Limb (tissue), 2 donors: Measurements from ENCODE around the gene IRX2.
A peak's percentile ranks its signal among the peaks of the same experiment; 100 is the strongest.

Experiments
- DNase-seq, 2 donors: peaks; one replicate each; pipeline ENCODE4 v3.0.0-alpha.2; 2016; ENCODE audit errors: extremely low spot score in 2 of 2

The IRX2 gene

DNA sequence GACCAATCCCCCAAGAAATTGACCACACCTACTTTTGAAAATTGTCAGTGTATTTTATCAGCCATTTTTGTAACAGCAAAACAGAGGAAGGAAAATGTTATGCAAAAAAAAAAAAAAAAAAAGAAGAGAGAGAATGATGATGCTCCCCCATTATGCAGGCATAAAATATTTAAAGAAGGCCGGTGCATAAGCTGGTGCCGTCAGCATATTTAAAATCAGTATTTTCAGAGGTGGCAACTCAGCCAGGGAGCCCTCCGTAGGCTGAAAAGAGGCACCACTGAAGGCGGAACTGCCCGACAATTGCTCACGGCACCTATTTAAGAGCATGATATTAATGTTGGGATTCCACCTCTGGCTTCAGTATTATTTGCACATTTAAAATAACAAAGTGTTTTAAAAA, 33.4 kb downstream of the IRX2 start:
- no peak for DNase-seq

DNA sequence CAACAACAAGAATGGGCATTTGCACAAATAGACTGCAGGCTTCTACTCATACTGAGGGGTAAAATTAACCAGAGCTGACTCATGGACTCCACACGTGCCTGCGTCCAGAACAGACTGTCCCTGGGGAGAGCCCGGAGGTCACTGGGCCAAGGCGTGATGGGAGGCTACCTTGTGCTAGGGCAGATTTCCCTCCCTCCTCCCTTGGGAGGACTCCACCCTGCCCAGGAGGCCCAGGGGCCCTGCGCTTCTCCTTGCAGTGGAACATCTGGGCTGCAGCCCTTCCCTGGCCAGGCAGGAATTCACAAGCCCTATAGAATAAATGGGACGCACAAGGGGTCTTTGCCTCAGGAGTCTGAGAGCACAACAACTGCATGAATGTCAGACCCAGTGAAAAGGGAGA, 35.6 kb downstream of the IRX2 start:
- peak in 1 of 2 donors; percentile 19 for DNase-seq

DNA sequence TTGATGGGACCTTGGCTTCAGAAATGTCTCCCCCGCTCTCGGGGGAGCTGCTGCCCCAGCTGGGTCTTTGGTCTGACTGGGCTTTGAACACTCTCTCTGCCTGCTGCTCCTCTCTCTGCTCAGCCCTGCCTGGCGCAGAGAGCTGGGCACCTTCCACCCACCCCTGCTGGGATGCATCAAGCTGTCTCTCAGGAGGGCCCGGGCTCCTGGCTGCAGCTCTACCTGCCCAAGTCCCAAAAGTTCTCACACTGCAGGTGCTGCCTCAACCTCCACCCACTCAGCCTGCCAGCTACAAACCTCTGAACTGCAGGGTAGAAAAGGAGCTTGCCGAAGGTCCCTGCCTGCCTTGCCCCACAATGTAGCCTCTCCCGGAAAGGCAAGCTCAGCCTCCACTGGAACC, 36.7 kb downstream of the IRX2 start:
- DNase-seq = no peak

DNA sequence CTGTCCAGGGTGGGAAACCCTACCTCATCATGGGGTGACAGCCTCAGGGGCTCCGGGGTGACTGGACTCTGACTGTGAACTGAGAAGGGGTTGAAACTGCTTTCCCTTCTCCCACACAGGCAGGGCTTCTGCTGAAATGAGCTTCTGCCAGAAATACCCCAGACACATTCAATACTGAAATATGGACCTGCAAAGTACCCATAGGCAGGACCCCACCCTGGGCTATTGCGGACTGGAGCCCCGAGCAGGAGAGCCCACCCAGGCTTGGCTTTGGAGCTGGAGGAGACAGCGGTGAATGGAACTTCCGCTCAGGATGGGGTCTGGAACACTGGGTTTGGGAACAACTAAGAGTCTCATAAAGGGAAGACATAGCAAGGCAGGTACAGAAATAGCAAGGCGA, 37.5 kb downstream of the IRX2 start:
- DNase-seq = no peak

DNA sequence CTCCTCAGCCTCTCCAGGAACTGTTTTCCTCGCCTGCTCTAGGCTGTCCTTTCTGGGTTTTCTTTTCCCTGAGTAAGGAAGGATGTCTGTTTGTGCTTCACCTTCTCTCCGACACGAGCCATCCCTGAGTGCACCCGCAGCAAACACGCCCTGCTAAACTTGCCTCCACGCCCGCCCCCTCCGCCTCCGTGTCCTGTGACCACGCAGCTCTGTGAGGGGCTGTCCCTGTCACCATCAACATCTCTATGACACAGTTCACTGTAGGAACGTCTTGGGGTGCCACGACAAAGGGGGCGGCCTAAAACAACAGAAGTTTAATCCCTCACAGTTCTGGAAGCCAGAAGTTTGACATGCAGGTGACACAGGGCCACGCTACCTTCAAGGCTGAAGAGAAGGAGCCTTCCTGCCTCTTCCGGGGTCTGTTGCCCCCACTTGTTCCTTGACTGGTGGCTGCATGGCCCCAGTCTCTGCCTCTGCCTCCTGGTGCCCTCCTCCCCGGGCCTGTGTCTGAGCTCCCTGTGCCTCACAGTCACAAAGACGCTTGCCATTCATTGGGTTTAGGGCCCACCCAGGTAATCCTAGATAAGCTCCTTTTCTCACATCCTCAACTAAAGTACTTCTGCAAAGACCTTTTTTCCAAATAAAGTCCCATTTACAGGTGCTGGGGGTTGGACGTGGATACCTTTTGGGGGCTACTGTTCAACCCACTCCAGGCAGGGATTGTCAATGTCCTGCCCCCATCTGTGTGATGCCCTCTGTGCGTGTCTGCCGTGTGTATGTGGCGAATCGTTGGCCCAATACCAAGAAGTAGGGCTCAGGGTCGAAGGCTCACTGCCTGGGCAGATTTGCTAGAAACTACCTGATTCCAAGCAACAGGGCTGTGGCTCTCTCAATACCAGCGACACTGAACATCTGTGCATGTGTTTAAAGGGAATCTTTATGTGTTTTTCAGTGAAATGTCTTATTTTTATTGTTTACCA, 39.7 kb downstream of the IRX2 start:
- DNase-seq = no peak

DNA sequence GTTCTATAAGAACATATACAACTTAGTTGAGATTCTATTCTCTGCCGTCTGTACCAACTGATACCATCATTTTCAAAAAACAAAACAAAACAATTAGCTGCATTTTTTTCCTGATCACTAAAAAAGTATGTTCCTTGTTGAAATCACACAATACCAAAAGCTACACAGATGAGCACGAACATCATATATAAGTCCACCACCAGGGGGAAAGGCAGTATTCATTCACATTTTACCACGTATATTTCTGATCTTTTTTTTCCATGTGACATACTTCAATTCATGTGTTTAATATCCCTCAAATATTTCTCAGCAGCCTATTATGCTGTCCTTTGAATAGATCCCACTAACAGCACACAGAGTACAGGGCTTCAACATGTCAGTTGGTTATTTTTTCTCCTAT, 40.6 kb downstream of the IRX2 start:
- DNase-seq = peak in 1 of 2 donors; percentile 32

DNA sequence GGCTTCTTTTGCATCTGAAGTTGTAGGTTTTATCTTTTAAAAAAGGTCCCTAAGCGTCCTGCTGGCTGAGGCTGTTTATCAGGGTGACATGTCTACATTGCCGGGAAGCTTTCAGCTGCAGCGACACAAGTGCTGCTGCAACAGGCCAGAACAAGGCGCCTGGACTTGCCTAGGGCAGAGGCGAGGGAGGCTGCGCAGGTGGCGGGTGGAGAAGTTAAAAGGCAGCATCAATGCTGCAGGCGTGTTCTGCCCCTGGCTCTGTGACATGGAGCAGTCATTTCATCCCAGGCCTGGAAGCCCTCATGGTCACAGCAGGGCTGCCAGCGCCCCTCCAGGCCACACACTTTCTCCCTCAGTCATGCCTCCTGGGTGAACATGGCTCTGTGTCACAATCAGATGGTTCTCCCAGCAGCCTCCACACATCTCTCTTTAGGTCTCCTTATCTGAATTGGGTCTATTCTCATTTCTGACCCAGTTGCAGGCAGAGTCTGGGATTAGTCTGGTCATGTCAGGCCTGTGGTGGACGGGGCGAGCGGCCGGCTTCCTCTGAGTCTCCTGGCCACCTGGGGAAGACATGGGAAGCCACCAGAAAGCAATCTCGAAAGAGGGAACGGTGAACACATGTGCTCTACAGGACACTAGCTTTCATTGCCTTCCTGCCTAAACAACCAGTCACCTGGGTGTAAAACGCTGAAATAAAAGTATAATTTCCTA, 41.3 kb downstream of the IRX2 start:
- no peak for DNase-seq

DNA sequence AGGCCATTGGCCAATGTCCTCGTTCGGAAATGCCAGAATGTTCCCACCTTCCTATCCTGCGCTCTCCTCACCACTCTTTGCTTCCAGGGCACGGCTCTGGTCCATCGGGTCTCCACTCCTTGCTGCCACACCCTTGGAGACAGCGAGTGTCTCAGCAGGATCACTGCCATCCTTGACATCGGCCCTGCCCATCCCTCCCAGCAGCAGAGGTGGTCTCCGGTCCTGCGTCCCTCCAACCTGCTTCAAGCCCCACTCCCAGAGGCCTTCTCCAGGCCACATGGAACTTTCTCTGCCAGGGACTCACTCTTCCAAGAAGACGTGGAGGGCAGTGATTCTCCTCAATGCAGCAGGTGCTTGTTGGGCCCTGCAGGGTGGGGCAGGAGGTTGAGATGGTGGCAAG, 42.7 kb downstream of the IRX2 start:
- DNase-seq = no peak

DNA sequence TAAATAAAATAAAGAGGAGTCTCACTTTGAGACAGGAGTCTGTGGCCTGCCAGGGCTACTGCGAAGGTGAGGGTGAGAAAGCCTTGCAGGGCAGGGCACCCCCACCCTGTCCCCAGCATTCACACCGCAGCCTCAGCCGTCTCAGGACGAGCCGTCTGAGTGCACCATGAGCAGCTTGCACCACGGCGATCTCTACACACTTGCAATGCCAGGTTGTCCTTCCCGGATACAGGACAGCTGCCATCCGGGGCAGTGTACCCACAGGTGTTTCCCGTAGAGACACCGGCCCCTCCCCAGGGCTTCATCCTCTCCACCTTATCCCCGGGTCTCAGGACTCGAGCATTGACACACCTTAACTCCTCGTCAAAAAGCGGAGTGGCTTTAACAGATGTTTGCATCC, 43.3 kb downstream of the IRX2 start:
- DNase-seq = no peak

DNA sequence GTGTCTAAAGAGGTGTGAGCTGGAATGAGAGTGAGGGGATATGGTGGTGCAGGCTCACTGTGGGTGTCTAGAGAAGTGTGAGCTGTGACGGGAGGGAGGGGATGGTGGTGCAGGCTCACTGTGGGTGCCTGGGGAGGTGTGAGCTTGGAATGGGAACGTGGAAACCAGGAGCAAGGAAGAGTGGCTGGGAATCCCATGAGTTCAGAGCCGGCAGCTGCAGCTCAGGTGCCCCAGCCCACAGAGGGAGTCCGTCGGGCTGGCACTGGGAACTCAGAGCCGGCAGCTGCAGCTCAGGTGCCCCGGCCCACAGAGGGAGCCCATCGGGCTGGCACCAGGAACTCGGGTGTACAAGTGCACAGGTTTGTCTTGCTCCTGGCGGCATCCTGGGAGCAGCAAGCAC, 45.6 kb downstream of the IRX2 start:
- no peak for DNase-seq

DNA sequence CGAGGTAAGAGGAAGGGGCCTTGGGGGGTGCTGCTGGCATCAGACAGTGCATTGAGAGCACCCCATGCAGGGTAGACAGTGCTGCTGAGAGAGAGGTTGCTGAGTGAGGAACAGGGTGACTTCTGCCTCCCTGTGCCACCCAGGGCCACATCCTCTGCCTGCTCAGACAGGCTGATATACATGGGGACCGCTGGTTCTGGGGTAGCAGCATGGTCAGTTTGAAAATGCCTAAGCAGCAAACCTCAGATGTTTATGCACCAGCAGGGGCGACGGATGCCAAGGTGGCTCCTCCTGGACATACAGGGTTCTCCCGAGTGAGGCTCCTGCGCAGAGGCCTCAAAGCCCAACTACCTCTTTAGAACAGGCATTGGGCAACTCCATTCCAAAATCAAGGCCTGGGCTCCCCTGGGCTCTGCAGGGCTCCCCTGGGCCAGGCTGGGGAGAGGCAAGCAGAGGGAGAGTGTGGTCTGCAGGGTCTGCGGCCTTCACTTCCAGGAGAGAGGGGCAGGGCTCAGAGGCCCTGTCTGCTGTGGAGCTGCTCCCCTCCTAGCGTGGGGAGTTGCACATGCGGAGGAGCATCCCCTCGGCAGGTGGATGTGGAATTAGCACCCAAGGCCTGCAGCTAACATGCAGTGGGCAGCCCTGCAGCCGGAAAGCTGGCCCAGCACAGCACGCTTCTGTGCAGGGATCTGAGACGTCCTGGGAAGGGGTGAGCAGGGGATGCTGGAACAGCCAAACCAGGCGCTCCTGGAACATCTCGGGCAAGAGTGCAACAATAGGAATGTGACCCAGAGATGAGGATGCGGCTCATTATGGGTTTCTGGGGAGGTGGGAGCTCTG, 46.5 kb downstream of the IRX2 start:
- DNase-seq = no peak

DNA sequence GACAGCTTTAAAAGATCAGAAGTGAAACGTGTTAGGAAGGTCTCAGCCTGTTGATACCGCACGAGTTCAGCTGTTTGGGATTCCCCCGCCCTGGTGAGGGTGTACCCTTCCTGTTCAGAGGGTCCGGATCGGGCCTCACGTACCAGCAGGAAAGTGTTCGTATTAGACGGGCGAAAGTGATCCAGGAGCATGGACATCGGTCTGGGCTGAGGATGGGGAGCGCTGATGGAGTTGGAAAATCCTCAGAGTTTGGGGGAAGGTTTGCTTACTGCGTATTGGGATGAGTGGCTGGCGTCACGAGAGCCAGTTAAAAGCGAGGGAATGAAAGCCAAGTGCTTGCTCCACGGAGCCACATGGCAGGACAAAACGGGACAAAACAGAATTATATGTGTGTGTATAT, 47.4 kb downstream of the IRX2 start:
- DNase-seq = no peak

DNA sequence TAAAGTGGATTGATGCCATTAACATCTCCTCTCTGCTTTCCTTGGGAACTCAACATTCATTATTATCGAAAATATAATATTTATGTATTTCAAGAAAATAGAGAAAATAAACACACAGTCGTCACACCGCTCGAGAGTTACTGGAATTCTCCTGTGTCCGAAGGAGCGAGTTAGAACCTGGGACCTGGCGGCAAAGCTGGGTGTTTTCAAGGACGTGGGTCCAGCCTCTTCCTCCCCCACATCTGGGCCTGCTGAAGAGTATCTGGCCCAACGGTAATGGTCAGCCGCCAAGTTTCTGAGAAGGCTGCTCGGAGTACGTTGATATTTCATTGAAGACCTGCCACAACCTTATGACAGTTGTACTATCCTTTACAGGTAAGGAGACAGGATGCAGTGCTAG, 47.9 kb downstream of the IRX2 start:
- no peak for DNase-seq

DNA sequence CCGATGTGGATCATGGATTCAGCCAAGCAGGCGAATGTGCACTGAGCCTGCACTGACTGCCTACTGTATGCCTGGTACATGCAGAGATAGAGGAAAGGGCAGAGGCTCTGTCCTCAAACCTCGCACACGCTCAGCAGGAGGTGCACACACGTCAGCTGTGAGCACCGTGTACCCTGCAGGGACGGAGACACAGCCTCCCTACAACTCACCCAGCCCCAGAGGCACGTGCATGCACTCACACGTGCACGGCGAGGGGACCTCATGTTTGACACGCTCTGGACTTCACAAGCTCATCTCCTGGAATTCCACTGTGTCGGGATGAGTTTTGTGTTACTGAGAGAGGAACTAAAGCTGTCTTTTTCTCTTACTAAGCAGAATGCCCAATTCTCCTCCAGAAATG, 48.4 kb downstream of the IRX2 start:
- DNase-seq = no peak

DNA sequence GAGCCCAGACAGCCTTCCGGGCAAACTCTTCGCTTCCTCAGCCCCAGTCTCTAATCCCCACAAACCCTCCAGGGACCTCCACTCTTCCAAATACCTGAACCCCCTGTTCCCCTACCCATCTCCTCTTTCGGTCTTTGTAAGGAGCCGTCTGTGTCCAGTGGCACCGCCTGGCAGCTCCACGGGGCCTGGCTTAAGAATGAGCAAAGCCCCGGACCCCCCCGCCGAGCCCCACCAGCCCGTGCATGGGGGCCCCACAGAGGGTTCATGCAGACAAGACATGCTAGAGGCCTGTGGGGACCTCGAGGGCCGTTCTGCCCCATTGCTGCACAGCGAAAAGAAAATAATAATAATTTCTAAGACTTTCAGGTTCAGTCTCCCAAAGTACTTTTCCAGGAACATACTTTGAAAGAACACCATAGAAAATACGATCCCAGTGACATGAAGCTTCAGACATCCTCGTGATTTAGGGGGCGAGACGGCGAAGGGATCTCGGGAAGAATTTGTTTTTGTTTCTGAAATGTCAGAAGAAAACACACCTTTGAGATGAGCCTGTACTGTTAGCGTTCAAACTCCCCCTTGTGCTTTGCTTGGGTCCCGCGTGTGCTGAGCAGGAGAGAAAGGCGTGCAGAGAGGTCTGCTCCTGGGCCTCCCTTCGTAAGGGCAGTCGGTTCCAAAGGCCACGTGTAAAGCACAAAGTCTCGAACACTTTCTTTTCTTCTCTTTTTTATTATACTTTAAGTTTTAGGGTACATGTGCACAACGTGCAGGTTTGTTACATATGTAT, 49.2 kb downstream of the IRX2 start:
- no peak for DNase-seq

DNA sequence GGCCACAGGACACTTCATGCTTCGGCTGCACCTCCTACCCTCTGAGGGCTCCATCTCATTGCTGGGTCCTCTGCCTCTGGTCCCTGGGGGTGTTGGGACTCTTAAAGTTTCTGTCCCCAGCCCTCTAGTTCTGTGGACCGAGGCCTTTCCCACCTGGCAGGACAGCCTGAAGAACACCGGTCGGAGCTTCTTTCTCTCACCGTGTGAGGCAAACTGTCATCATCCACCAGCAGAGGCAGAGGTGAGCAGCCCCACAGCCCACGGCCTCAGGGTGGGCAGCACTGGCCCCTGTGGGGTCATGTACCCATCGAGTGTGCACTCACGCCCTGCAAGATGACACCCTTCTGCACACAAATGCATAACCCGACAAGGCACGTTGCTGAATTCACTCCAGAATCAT, 49.9 kb downstream of the IRX2 start:
- no peak for DNase-seq

DNA sequence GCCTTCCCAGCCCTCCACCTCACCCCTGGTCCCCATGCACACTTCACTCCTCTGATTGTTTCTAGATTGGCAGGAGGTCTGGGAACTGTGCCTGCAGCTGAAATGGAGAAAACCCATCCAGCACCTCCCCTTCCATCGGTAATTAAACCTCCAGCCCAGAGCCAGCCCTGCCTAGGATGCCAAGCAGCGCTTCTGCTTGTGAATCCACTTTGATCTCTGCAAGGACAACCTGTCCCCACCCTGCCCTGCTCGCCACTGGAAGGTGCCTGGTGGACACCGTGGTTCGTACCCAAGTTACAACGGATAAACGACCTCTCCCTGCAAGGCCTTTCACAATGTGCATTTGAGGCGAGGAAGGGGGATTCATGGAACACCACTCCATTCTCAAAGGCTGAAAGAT, 50.6 kb downstream of the IRX2 start:
- no peak for DNase-seq

DNA sequence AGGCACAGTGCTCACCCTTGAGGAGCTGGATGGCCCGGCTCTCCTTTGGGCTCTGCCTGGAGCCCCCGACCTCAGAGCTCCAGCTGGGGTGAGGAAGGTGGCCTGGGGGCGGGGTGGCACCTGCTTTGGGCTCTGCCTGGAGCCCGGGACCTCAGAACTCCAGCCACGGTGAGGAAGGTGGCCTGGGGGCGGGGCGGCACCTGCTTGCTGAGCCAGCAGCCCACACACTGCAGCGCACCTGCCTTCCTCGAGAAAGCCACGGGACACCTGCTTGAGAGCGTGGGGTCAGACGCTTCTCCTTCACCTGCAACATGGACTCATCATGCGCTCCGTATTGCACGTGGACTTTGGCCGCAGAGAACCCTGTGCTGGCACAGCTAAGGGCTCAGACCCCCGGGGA, 51.8 kb downstream of the IRX2 start:
- DNase-seq = no peak

DNA sequence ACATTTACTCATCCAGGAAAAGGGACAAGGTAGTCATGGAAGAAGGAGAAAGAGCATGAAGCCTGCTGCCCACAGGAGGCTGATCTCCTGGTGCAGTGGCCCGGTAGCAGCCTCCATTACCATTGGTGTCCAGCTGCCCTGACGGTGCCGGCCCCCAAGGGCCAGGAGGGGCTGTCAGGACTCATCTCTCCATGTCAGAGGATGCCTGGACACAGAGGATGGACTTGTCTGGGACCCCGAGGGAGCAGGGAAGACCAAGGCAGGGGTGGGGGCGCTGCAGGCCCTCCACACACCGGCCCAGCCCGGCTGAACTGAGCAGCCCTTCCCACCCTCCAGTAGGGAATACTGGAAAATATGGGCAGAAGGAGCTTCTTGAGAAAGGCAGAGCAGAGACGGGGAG, 52.2 kb downstream of the IRX2 start:
- DNase-seq = no peak

DNA sequence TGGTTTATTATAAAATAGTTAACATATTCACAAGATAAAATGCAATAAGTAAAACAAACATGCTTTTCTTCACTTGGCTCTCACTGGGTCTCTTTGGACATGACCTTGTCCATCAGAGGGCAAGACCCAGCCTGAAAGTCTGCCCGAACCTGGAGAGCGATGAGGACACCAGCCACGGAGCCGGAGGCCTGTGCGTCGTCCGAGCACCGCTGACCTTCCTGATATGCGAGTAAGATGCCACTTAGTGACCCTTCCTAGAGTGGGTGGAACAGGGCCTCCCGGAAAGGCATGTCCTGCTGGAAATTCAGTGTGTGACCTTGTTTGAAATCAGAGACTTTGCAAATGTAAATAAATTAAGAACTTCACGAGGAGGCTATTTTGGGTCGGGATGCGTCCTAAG, 52.9 kb downstream of the IRX2 start:
- no peak for DNase-seq
